Activated CD8-positive, alpha-beta memory T cell treated with anti-CD3 and anti-CD28 coated beads, Interleukin-2, amount 50 U/mL, for 4 hours (primary cell): ENCODE data around the gene NCOA3.
"Not testable (repeated sequence)": the region's sequence is repeated elsewhere in the genome, so short reads cannot be mapped to it uniquely, and the experiment has no call there.

ENCODE experiments used
- DNase-seq: peaks from one replicate; pipeline ENCODE4 v3.0.0-alpha.2; 2020

The NCOA3 gene

DNA sequence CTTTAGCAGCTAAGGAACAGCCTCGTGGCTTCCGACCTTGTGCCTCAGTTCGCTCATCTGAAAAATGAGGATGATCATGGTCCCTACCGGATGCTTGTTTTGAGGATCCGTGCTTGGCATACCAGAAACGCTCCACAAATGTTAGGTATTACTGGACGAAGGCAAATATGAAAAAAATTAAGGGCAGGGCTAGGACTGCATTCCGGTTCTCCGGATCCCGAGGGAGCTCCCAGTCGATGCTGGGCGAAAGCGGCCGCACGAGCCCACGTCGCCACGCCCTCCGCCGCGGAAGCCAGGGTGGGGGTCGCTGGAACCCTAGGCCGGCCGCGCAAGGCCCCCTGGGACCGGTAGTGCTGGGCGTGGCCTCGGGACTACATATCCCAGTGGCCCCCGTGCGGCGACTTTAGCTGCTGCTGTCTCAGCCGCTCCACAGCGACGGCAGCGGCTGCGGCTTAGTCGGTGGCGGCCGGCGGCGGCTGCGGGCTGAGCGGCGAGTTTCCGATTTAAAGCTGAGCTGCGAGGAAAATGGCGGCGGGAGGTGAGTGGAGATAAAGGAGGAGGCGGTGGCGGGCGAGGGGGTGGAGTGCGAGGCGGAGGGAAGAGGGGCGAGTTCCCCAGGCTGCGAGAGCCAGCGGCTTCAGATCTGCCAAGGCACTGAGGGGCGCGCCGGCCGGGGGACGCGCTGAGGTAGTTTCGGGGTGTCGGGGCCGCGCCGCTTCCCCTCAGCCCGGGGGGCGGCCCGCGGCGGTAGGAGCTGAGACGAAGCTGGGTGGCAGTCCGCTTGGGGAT, at the start of gene NCOA3:
Gene NCOA3 (plus strand): TSS at position 406 of the 789 bp plus-strand sequence. CDS start 120,361 bp downstream, outside the sequence.
- peak; percentile 93 for DNase-seq

DNA sequence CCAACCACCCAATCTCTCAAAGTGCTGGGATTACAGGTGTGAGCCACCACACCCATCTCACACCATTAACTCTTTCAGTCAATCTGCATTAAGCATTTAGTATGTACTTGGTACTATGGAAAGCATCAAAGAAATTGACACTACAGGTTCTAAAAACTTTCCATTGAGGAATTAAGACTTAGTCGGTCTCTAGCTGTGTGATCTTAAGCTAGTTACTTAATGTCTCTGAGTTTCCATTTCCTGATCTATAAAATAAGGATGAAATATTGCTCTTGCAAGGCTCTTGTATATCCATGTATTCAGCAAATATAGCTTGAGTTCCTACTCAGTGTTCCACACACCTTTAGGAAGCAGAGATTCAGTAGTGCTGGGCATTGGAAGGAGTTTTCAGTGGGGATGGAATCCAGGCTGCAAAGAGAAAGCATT, 48.9 kb upstream of the NCOA3 start:
- no peak for DNase-seq

DNA sequence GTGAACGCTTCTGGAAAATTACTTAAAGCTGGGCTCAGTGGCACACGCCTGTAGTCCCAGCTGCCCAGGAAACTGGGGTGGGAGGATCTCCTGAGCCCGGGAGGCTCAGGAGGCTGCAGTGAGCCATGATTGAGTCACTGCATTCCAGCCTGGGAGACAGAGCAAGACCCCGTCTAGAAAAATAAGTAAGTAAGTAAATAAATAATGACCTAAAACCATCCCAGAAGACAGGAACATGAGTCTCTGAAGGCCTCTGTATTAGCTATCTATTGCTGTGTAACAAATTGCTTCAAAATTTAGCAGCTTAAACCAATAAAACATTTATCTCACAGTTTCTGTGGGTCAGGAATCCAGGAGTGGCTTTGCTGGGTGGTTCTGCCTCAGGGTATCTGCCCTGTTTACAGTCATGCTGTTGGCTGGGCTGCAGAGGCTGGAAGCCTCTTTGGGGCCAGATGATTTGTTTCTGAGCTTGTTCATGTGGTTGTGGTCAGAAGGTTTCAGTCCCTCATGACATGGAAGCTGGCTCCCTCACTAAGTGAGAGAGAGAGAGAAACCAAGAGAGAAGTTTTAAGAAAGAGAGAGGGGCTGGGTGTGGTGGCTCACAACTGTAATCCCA, 48.4 kb upstream of the NCOA3 start:
- DNase-seq, result no peak

DNA sequence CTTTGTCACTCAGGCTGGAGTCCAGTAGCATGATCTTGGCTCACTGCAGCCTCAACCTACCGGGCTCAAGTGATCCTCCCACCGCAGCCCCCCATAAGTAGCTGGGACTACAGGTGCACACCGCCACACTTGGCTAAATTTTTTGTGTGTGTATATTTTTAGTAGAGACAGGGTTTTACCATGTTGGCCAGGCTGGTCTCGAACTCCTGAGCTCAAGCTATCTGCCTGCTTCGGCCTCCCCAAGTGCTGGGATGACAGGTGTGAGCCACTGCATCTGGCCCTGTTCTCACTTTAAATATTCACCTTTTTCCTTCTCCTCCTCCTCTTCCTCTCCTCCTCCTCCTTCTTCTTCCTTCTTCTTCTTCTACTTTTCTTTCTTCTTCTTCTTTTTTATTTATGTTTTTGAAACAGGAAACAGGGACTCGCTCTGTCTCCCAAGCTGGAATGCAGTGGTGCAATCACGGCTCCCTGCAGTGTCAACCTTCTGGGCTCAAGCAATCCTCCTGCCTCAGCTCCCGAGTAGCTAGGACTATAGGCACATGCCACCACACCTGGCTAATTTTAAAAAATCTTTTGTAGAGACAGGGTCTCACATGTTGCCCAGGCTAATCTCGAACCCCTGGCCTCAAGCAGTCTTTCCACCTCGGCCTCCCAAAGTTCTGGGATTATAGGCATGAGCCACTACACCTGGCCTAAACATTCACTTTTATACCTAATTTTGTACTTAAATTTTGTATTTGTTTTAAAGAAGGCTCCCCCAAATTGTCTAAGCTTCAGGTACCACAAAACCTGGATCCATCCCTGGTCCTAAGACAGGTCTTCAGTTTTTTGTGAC, 47.2 kb upstream of the NCOA3 start:
- no peak for DNase-seq

DNA sequence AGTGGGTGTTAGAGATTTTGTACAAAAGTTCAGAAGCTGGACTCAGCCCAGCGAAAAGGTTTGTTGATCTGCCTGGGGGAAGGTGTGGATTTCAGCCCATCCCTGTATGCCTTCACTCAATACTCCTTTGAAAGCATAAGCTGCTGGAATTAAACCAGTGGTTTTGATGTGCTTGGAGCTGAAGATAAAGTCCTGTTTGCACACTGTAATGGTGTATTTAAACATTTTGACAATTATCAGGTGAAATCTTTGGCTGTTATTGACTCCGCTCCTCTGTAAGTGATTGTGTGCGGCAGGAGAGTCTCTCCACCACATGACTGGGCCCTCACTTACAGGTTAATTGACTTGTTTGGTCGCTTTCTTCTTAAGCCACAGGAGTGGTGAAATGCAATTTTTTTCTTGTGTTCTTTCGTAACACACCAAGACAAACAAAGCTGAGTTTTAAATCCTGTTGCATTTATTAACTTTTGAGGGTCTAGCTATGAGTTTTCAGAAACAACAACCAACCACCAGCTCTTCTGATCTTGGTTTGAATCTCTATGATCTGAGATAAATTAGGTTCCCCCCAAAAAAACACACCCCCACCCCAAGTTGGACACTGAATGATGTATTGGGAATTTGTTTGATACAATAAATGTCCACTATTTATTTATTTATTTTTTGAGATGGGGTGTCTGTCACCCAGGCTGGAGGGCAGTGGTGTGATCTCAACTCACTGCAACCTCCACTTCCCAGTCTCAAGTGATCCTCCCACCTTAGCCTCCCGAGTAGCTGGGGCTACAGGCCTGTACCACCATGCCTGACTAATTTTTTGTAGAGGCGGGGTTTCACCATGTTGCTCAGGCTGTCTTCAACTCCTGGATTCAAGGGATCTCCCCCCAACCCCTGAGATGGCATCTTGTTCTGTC, 46.3 kb upstream of the NCOA3 start:
- no peak for DNase-seq

DNA sequence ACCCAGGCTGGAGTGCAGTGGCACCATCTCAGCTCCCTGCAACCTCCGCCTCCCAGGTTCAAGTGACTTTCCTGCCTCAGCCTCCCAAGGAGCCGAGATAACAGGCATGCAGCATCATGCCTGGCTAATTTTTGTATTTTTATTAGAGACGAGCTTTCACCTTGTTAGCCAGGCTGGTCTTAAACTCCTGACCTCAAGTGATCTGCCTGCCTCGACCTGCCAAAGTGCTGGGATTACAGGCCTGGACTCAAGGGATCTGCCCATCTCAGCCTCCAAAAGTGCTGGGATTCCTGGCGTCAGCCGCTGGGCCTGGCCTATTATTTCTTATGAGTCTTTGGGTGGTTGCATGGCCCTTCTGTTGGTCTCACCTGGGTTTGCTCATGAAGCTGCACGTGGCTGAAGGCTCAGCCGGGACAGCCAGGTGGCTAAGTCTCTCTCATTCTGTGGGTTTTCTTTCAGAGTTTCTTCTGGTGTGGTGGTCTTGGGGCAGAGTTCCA, 45.6 kb upstream of the NCOA3 start:
- no peak for DNase-seq

DNA sequence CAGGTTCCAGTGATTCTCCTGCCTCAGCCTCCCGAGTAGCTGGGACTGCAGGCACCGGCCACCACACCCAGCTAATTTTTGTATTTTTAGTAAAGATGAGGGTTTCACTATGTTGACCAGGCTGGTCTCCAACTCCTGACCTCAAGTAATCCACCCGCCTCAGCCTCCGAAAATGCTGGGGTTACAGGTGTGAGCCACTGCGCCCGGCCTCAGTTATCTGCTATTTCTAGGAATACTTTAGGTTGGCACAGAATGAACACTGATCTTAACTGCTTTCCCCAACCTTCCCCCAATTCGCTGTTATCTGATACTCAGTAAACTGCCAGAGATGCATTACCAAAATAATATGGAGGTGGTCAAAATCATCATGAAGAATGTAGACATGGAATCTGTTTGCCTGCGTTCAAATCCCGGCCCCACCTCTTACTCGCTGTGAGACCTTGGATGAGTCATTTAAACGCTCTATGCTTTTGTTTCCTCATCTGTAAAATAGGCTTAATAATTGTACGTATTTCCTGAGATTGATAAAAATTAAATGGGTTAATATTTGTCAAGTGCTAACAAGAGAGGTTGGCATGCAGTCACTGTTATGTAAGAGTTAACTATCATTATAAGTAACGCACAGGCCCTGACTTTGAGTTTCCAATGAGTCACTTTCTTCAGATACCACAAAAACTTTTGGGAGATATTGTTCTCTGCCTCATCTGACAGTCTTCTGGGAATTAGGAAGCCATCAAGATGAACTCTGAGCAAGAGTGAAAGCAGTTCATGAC, 44.5 kb upstream of the NCOA3 start:
- no peak for DNase-seq

DNA sequence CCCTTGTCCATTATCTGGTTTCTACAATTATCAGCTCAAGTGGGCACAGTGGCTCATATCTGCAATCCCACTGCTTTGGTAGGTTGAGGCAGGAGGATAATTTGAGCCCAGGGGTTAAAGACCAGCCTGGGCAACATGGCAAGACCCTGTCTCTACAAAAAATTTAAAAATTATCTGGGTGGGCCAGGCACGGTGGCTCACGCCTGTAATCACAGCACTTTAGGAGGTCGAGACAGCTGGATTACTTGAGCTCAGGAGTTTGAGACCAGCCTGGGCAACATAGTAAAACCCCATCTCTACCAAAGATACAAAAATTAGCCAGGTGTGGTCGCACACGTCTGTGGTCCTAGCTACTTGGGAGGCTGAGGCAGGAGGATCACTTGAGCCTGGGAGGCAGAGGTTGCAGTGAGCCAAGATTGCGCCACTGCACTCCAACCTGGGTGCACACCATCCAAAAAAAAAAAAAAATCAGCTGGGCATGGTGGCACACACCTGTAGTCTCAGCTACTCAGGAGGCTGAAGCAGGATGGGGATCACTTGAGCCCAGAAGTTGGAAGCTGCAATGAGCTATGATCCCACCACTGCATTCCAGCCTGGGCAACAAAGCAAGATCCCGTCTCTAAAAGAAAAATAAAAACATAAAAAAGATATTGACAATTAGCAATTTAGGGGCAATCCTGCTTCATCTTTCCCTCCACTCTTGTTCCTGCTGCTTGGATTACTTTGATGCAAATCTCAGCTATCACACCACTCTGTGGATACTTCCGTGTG, 43.2 kb upstream of the NCOA3 start:
- not testable (repeated sequence) for DNase-seq

DNA sequence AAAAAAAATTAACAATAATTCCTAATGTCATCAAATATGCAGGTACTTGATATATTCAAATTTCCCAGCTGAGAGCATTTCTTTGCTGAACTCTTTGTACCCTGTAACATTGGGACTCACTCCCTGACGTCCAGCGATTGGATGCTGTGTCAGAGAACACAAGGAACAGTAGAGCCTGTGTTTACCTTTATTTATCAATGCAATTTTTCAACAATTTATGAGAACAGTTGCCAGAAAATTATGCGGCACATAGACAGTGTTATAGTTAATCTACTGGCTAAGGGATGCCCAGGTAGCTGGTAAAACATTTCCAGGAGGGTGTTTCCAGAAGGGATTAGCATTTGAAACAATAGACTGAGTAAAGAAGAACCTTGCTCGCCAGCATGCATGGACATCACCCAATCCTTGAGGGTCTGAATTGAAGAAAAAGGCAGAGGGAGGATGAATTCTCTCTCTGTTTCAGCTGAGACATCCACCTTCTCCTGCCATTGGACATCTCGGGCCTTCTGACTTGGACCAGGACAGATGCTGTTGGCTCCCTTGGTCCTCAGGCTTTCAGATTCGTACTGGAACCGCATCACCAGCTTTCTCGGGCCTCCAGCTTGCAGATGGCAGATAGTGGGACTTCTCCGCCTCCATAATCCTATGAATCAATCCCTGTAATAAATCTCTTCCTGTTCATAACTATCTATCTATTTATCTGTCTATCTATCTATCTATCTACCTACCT, 42.2 kb upstream of the NCOA3 start:
- no peak for DNase-seq

DNA sequence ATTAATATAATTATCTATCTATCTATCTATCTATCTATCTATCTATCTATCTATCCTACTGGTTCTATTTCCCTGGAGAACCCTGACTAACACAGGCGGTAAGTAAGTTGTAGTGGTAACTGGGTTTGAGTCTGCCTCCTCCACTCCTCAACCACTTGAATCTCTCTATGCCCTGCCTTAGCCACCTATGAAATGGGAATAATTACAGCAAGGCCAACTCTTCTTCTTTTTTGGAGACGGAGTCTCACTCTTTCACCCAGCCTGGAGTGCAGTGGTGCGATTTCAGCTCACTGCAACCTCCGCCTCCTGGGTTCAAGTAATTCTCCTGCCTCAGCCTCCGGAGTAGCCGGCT, 41.0 kb upstream of the NCOA3 start:
- DNase-seq, result not testable (repeated sequence)

DNA sequence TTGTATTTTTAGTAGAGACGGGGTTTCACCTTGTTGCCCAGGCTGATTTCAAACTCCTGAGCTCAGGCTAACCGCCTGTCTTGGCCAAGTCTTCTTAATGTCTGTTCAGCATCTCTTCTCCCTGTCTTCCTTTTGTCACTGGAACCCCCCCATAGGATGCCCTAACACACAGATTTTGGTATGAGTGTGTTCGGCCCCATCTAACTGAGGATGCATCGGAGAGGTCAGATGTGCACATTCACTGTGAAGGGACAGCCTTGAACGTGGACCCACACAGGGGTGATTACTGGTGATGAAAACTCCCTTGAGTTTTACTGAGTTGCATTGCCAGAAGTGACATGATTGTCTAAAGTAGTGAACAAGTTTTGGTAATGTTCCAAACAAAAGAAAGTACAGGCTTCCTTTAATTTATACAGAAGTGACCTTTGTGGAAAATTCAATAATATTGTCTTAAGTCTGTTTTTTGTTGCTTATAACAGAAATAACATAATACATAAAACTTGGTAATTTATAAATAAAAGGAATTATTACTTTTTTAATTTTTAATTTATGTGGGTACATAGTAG, 40.5 kb upstream of the NCOA3 start:
- no peak for DNase-seq

DNA sequence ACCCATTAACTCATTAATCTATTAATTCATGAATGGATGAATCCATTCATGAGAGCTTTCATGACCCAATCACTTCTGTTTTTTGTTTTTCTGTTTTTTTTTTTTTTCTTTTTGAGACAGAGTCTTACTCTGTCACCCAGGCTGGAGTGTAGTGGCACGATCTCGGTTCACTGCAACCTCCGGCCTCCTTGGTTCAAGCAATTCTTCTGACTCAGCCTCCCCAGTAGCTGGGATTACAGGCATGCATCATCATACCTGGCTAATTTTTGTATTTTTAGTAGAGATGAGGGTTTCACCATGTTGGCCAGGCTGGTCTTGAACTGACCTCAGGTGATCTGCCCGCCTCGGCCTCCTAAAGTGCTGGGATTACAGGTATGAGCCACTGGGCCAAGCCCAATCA, 39.8 kb upstream of the NCOA3 start:
- DNase-seq, result not testable (repeated sequence)

DNA sequence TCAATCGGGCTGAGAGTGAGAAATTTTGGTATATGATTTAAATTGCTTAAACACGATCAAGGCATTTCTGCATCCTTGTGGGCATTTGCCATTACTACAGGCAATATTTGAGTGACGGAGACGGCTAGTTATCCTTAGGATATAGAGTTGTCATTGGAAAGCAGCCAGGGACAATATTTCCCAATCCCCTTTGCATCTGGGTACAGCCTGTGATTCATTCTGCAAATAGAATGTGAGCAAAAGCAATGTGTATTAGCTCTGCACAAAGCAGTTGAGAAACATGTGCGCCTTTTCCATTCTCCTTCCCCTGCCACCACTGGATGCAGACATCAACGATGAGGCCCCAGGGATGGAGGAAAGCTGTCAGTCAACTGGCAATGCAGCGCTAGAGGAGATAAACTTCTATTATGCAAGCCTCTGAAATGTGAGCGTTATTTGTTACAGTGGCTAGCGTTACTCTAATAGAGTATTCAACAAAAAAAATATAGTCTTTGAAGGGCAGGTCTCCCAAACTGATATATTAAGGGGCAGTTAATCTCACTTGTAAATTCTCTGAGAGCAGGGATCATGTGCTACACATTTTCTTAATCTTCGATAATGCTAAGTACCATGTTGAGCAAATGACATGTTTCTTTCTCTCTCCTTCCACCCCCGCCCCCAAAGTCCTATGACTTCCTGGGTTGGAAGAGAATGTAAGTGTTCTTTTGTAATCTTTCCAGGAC, 37.1 kb upstream of the NCOA3 start:
- no peak for DNase-seq

DNA sequence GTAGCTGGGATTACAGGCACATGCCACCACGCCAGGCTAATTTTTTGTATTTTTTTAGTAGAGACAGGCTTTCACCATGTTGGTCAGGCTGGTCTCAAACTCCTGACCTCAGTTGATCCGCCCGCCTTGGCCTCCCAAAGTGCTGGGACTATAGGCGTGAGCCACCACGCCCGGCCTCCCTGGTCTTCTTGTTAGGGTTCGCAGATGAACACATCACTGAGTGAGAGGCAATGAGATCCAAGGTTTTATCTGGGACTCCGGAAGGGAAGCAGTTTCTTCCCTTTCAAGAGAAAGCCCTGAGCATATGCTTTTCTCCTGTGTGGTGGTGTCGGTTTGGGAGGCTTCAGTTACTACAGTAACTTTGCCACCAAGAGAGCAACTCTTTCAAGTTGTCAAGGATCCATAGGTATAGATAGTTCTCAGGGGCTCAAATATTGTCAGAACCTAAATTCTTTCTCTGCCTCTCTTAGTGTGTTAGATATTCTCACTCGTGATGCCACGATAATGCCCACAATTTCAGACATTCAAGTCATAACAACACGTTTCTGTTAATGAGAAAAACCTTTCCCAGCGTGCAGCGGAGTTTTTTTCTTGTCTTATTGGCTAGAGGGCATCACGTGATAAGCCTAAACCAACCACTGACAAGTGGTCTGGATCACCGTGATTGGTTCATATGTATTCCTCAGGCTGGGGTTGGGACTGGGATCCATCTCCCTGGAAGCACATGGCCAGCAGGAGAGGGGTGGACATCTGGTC, 36.2 kb upstream of the NCOA3 start:
- DNase-seq, result no peak

DNA sequence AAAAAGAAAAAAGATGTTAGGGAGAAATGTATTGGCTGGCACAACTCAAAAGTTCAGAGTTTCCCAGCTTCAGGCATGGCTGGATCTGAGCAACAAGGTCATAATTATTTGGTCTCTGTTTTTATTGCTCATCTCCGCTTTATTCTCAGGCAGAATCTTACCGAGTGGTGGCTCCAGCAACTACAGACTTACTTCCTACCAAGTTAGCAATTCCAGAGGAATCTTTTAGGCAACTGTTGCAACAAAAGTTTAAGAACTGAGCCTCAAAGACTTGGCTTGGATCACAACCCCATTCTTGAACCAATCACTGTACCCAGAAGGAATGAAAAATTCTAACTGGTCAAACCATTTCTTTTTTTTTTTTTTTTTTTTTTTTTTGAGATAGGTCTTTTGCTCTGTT, 35.5 kb upstream of the NCOA3 start:
- no peak for DNase-seq

DNA sequence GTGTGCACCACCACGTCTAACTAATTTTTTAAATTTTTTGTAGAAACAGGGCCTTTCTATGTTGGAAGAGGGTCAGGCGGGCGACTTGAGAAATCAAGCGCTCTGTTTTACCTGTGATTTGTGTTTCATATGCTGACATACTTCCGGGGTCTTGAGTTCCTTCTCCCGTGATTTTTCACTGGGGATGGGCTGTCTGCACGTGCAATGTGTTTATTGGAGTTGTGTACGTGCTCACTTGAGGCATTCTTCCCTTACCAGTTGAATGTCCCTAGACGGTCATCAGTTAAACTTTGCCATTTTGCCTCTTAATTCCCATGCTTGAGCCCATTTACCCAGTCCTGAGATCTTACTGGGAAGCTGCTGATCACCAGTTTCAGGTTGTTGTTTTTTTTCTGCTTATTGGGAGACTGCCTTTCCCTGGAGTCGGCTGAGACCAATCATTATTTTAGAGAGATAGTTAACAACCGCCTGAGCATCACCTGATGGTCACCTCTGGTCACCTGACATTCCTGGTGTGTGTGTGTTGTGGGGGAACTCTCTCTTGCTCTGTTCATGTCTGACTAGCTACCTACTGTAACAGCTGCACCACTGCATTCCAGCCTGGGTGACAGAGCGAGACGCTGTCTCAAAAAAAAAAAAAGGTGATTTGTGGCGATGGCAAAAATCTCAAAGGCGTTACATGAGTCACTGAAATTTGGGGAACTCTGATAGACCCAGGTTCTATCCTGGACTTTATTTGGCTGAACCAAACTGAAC, 34.8 kb upstream of the NCOA3 start:
- no peak for DNase-seq

DNA sequence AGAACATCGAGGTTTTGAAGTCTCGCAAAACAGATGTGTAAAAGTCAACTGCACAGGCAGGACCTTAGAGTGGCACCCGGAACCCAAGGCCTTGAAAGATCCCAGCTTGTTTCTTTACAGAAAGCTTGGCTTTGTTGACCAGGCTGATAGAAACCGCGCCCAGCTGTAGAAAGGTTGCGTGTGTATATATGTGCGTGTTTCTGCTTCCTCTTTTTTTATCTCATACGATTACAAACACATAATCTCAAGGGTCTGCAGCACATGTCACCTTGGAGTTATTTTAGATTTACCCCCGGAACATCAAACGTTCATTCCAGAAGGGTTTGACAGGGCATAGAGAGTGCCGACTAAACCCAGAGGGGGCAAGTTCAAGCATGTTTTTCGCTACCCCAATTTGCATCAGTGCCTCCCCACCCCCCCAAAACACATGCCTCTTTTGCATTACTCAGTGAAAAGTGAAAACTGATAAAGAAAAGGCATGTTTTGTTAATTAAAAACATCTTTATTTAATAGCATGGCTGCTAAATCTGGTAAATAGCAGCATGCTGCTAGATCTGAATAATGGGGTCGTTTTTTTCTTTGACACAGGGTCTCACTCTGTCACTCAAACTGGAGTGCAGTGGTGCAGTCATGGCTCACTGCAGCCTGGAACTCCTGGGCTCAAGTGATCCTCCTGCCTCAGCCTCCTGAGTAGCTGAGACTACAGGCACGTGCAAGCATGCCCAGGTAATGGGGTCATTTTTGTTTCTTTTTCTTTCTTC, 33.2 kb upstream of the NCOA3 start:
- DNase-seq, result no peak
